Renal pelvis (tissue), 4 donors: ENCODE data around the gene ZNF423. TPM values are rescaled to one million over a fixed set of nuclear protein-coding genes. Genes with fewer than 3 reads are reported as not detected.

ENCODE experiments used
- DNase-seq: peaks from one replicate; pipeline ENCODE4 v3.0.0-alpha.2; 2013
- polyA plus RNA-seq, 3 donors: library from polyadenylated mRNA; unstranded; fragments of 120-200 nt; gene quantifications; one replicate each; pipeline ENCODE4 v1.2.1, GENCODE V29; 2013; ENCODE audit not compliant: insufficient read length in 3 of 3

ZNF423 gene
- polyA plus RNA-seq, 3 donors, result 24.2 to 30.5 (median 28.5) TPM

GRCh38 chr16:49560004-49560830, 295.7 kb downstream of the ZNF423 start:
- no peak for DNase-seq

GRCh38 chr16:49559242-49559641, 296.7 kb downstream of the ZNF423 start:
- no peak for DNase-seq

GRCh38 chr16:49558451-49558850, 297.5 kb downstream of the ZNF423 start:
- no peak for DNase-seq

- peak; percentile 78 for DNase-seq
These were observed 299.1 kb downstream of the ZNF423 start for GRCh38 chr16:49556606-49557446.

- no peak for DNase-seq
These were observed 299.7 kb downstream of the ZNF423 start for GRCh38 chr16:49556249-49556605.

DNA sequence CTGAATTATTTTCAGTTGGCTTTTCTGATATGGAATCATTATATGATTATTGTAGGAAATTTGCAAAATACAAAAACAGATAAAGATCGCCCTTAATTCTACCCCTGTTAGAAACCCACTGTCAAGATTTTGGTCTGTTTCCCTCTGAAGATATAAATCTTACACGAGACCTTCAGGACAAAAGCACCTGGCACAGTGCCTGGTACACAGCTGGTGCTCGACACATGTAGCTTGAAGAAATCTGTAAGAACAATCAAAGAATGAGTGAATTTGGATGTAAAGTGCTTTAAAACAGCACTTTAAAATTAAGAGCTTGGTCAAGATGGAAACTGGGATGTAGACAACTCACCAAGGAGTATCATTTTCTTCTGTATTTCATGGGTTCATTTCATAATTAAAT, 301.2 kb downstream of the ZNF423 start:
- DNase-seq, result no peak

DNA sequence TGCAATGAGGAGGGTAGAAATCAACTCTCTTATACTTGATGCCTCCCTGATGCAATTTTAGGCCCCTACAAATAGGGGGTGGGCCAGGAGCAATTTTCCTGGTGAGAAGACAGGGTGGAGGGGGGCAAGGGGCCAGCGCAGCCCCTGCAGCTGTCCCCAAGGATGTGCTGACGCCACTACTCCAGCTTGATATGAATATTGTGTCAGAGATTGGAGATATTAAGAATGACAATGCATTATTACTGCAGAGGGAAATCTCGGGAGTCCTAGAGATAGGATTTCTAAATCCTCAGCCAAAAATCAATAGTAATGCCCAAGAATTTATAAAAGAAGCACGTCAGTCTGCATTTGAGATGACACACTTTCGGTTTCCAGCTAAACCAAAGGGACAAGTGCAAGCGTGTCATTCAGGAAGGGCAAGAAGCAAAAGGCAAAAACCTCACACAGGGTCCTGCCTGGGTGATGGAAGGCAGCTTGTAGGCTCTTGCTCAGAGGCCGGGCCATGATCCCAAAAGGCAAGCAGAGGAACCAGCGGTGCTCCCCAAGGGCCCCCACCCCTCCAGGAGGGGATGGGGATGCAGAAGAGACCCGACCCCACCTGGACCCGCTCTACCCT, 303.5 kb downstream of the ZNF423 start:
- no peak for DNase-seq

DNA sequence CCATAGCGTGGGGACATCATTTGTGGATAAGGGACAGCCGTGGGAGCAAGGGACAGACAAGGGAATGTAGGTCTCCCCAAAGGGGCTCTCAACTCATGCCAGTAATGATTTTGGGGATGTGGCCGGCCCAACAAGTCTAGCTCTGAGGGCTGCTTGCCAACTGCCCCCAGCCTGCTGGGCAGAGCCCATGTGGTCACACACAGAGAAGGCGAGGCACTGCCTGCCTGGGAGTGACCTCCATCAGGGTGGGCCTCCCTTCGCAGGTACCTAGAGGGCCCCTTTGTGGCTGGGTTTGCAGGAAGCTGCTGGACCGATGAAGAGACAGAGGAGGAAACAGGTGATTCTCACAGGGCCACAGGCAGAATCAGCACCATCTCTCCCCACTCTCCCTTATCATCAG, 305.2 kb downstream of the ZNF423 start:
- no peak for DNase-seq

- no peak for DNase-seq
These were observed 305.8 kb downstream of the ZNF423 start for GRCh38 chr16:49550140-49550539.

DNA sequence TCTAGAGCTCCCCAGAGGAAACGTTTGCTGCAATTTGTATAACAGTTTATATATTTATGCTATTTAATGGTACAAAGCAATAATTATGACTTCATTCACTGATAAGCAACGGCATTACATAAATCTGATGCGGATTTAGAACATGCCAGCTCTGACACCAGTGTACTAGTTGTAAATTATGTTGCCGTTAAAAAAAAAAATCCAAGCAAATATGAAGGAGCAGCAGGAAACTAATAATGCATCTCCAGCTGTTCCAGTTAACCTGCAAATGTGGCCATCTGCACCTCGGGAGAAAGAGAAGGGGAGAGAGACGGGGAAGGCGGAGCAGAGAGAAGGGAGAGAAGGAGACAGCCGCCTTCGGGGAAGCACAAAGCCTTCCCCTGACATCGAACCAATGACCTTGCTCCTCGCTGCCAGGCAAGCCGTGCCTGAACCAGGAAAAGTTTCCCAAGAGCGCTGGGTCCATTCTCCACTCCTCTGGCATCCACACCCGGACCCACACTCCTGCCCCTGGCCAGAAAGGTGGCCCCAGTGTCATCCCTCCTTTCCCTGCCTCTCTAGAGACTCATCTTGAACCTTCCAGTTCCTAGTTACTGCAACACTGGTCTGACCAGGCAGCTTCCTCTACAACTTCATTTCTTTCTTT, 307.5 kb downstream of the ZNF423 start:
- no peak for DNase-seq

DNA sequence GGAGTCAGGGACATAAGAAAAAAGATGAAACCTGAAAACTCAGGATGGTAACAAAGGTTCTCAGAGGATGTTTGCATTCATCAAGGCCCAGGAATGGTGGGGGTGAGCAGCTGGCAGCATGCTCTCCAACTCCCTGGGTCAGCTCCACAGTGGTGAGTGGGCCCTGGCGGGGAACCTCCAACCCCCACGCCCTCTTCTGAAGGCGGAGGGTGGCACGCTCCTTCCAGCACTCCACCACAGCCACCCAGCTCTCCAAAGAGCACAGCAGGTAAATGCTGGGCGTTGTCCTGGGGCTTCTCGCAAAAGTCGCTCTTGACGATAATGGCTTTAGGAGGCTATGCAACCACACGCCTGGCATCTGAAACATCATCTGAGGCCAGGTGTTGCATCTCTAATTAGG, 308.5 kb downstream of the ZNF423 start:
- DNase-seq, result no peak

DNA sequence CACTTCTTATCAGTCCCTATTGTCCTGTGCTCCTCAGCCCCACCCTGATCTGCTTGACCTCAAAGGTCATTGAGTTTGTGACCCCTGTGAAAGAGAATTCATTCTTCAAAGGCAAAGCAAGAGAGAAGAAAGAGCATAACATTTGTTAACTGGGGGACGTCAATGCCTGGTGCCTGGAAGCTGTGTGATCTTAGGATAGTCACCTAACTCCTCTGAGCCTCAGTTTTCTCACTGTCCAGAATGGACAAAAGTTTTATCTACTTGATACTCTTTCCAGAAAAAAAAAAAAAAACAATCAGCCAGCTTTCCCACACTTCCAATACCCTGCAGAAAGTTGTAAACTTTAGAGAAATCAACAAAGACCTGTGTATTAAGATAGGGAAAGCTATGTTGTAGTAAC, 309.2 kb downstream of the ZNF423 start:
- no peak for DNase-seq

- DNase-seq, result no peak
These were observed 310.0 kb downstream of the ZNF423 start for GRCh38 chr16:49545741-49546448.

GRCh38 chr16:49545243-49545642, 310.7 kb downstream of the ZNF423 start:
- no peak for DNase-seq

GRCh38 chr16:49544828-49545227, 311.1 kb downstream of the ZNF423 start:
- DNase-seq, result no peak

DNA sequence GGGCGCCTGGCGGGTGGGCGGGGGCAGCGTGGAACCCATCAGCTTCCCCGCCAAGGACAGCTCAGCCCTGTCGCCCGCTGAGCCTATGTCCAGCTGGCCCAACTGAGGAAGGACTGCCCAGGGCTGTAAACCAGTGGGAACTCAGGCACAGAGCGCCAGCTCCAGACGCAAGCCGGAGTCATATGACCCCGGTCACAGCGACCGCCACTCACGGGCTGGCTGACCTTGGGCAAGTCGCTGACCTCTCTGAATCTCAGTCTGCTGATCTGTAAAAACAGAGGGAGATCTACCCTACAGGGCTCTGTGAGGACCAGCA, 312.3 kb downstream of the ZNF423 start:
- no peak for DNase-seq

GRCh38 chr16:49542946-49543630, 312.8 kb downstream of the ZNF423 start:
- no peak for DNase-seq

DNA sequence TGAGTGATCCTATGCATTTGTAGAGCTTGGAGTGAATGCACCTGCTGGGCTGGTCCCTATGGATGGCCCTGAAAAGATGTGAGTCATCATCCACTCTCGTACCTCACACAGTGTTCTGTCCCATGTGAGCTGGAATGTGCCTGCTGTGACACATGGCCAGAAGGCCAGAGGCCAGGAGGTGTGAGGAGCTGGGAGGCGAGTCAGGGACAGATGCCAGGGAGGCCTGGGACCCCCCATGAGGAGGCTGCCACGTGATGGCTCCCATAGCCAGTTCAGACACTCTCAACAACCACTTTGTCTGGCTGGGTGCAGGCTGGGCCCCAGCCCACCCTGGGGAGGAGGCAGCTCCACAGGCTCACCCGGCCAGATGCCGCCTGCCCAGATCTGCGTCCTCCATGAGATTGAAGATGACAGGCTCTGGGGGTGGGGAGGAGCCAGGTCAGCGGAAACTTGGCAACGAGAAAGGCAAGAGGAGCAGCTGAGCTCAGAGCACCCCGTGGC, 313.5 kb downstream of the ZNF423 start:
- no peak for DNase-seq

GRCh38 chr16:49540836-49541235, 315.1 kb downstream of the ZNF423 start:
- DNase-seq, result no peak

DNA sequence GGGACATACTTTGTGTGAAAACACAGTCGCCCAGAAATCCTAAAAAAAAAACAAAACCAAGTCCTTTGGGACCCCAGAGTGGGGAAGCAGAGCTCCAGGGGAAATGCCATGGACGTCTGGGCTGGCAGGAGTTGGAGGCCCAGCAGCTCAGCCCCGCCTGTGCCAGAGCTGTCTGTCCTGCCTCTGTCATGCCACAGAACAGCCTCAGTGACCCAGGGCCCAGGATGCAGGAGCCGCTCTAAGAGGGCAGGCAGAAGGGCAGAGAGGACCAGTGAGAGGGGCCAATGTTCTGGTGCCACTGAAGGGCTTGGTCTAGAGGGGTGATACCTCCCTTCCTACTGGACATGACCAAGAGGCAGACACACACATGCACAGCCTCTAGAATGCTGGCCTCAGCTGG, 316.2 kb downstream of the ZNF423 start:
- DNase-seq, result no peak

- DNase-seq, result no peak
These were observed 317.9 kb downstream of the ZNF423 start for GRCh38 chr16:49537924-49538459.
